ENCODE measurements around the gene IPO13. TPM values are rescaled to one million over a fixed set of nuclear protein-coding genes. Genes with fewer than 3 reads are reported as not detected.

The IPO13 gene
- total RNA-seq, 1 experiment from 2014 or later, result 24.2 TPM

DNA sequence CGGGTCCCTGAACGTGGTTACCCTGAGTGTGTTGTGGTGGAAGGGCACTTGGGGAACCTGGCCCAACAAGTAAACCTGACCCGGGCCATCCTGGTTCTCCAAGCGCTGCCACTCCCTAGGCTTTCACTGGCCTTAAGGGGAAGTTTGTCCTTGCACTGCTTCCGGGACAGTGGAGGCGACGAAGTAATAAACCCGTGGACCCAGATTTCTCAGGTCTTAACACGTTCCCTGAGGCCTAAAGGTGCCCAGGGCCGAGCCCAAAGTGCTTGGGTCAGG is 44.4 kb downstream of the IPO13 start:
- Mint-ChIP-seq H3K27me3 (ENCODE audit: unreplicated experiment) (no peaks in the 10 kb centered on the region), H3K9me3 (ENCODE audit: low read depth, unreplicated experiment) (no peaks in the 10 kb centered on the region), H3K27ac (ENCODE audit: unreplicated experiment) (peak overlapping the region; percentile 16), H3K4me1 (ENCODE audit: low read depth, unreplicated experiment) (peaks cover 47% of the 10 kb centered on the region), H3K4me3 (ENCODE audit: low read depth, unreplicated experiment) (peak overlapping the region; percentile 98), H3K36me3 (ENCODE audit: insufficient read depth, unreplicated experiment) (peaks cover 63% of the 10 kb centered on the region)
- CTCF ChIA-PET, result no interaction called here
- DNase-seq, result no peak
- TF ChIP-seq, protein P1, sequence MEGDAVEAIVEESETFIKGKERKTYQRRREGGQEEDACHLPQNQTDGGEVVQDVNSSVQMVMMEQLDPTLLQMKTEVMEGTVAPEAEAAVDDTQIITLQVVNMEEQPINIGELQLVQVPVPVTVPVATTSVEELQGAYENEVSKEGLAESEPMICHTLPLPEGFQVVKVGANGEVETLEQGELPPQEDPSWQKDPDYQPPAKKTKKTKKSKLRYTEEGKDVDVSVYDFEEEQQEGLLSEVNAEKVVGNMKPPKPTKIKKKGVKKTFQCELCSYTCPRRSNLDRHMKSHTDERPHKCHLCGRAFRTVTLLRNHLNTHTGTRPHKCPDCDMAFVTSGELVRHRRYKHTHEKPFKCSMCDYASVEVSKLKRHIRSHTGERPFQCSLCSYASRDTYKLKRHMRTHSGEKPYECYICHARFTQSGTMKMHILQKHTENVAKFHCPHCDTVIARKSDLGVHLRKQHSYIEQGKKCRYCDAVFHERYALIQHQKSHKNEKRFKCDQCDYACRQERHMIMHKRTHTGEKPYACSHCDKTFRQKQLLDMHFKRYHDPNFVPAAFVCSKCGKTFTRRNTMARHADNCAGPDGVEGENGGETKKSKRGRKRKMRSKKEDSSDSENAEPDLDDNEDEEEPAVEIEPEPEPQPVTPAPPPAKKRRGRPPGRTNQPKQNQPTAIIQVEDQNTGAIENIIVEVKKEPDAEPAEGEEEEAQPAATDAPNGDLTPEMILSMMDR (IDR thresholded peaks at IDR 0.05; ENCODE audit: unreplicated experiment), result no peak
- intact Hi-C loops (cut with micrococcal nuclease; ENCODE audit: unreplicated experiment), result no loop called here
- BruUV-seq (replicated peaks), result no TSS peak

DNA sequence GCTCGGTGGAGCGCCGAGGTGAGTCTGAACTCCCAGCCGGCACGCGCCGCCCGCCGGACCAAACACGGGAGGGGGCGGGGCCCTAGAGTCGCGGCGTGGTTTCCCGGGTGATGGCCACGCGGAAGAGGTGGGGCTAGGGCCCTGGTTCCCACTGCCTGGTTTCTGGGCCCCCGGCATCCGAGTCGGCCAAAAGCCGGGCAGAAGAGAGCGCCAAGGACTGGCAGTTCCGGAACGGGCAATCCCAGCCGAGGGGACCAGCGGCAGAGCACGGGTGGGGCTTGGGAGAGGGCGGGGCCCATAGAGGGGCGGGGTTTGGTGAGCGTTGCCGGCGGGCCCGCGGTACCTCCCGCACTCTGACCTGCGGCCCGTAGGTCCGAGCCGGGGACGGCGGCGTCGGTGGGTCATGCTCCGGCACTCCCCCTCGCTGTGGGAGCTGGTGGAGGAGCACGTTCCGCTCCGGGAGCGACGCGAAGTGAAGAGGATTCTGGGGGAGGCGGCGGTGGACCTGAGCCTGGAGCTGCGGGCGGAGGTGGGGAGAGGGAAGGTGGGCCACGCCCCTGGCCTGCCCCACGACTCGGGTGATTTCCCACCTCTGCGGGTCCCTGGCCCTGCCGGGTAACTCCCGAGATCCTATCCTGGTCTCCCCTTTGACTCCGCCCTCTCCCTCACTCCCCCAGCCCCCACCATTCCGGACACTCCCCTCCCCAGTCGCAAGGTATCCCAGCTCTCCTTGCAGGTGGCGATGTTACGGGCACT is 44.9 kb downstream of the IPO13 start, which contains the start of gene CCDC24:
CCDC24 (plus strand) TSS at position 124 of the 756 bp plus-strand sequence; CDS start at position 404, 280 bp downstream.
- DNase-seq, result peak; percentile 86
- Mint-ChIP-seq H3K4me3 (ENCODE audit: low read depth, unreplicated experiment) (peak within 1 kb of the TSS; percentile 98), H3K27ac (ENCODE audit: unreplicated experiment) (peak within 1 kb of the TSS; percentile 16), H3K4me1 (ENCODE audit: low read depth, unreplicated experiment) (peaks cover 42% of the 10 kb centered on the region), H3K27me3 (ENCODE audit: unreplicated experiment) (no peaks in the 10 kb centered on the region), H3K9me3 (ENCODE audit: low read depth, unreplicated experiment) (no peaks in the 10 kb centered on the region), H3K36me3 (ENCODE audit: insufficient read depth, unreplicated experiment) (peaks cover 68% of the 10 kb centered on the region)
- intact Hi-C loops (cut with micrococcal nuclease; ENCODE audit: unreplicated experiment), result no loop called here
- TSS peak; percentile 12 for BruUV-seq (replicated peaks)
- TF ChIP-seq, protein P1 (IDR thresholded peaks at IDR 0.05; ENCODE audit: unreplicated experiment), result no peak
- CTCF ChIA-PET, result interaction anchor here (0.7 to 1.3 kb wide), 2 partner anchors 45 to 56 kb away, joined by 3 to 4 read pairs; no protein-coding TSS in a partner anchor

DNA sequence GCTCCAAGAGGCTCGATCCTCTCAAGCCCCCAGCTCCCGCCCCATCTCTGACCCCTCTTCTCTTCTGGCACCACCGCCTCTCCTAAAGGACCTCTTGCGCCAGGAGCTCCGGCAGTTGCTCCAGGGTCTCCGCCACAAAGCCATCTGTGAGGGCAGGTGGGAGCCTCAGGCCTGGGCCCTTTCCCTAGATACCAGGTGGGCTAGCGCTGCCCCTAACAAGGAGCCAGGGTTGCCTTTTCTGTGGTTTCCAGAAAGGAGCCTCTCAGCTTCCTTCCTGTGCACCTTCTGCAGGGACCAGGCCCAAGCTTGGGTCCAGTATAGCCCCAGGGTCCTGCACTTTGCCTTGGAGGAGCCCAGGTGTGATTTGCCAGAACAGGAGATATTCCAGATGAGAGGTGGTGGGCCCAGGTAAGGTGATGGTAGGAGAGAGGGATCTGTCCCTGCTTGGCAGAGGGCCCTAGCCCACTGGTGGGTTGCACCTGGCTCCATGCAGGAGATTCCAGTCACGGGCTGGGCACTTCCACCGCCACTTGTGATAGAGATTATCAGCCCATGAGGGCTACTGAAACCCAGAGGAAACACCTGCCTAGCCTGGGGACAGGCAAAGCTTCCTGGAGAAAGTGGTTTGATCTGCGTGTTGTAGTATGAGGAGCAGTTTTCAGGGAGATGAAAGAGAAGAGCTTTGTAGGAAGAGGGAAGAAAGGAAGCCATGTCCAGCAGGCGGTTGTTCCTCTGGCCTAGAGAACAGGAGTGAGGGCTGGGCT is 45.7 kb downstream of the IPO13 start:
- Mint-ChIP-seq H3K27me3 (ENCODE audit: unreplicated experiment) (no peaks in the 10 kb centered on the region), H3K27ac (ENCODE audit: unreplicated experiment) (peak overlapping the region; percentile 16), H3K4me1 (ENCODE audit: low read depth, unreplicated experiment) (peaks cover 35% of the 10 kb centered on the region), H3K9me3 (ENCODE audit: low read depth, unreplicated experiment) (no peaks in the 10 kb centered on the region), H3K4me3 (ENCODE audit: low read depth, unreplicated experiment) (peak overlapping the region; percentile 98), H3K36me3 (ENCODE audit: insufficient read depth, unreplicated experiment) (peaks cover 72% of the 10 kb centered on the region)
- BruUV-seq (replicated peaks), result no TSS peak
- no peak for DNase-seq
- CTCF ChIA-PET, result interaction anchor here (0.7 to 1.3 kb wide), 4 partner anchors 37 to 56 kb away, joined by 3 to 7 read pairs (median 4); no protein-coding TSS in a partner anchor
- TF ChIP-seq, protein P1 (IDR thresholded peaks at IDR 0.05; ENCODE audit: unreplicated experiment), result no peak
- intact Hi-C loops (cut with micrococcal nuclease; ENCODE audit: unreplicated experiment), result no loop called here

DNA sequence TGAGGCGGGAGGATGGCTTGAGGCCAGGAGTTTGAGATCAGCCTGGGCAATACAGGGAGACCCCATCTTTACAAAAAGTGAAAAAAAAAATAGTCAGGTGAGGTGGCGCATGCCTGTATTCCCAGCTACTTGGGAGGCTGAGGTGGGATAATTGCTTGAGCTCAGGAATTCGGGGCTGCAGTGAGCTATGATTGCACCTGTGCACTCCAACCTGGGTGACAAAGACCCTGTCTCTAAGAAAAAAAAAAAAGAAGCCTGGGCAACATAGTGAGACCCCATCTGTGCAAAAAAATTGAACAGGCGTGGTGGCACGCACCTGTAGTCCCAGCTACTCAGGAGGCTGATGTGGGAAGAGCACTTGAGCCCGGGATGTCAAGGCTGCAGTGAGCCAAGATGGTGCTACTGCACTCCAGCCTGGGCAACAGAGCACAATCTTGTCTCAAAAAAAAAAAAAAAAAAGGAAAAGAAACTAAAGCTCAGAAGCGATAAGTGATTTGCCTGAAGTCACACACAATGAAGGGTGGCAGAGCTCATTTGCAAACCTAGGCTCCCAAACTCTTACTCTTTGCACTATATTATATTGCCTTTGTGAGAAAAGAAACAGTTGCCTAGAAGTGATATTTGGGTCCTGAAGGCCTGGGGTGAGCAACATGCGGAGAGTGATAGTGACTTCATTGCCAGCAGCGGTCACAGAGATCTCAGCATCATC is 46.6 kb downstream of the IPO13 start:
- DNase-seq, result no peak
- Mint-ChIP-seq H3K27ac (ENCODE audit: unreplicated experiment) (peak overlapping the region; percentile 16), H3K4me1 (ENCODE audit: low read depth, unreplicated experiment) (peaks cover 31% of the 10 kb centered on the region), H3K4me3 (ENCODE audit: low read depth, unreplicated experiment) (no peak overlapping the region), H3K36me3 (ENCODE audit: insufficient read depth, unreplicated experiment) (peaks cover 79% of the 10 kb centered on the region), H3K9me3 (ENCODE audit: low read depth, unreplicated experiment) (no peaks in the 10 kb centered on the region), H3K27me3 (ENCODE audit: unreplicated experiment) (no peaks in the 10 kb centered on the region)
- no TSS peak for BruUV-seq (replicated peaks)
- intact Hi-C loops (cut with micrococcal nuclease; ENCODE audit: unreplicated experiment), result no loop called here
- TF ChIP-seq, protein P1 (IDR thresholded peaks at IDR 0.05; ENCODE audit: unreplicated experiment), result no peak
- CTCF ChIA-PET, result interaction anchor here (0.7 to 1.2 kb wide), 4 partner anchors 15 to 55 kb away, joined by 3 to 7 read pairs (median 4); no protein-coding TSS in a partner anchor
